HFFc6 (cell line): ENCODE measurements around the gene FOS. TPM values are rescaled to one million over a fixed set of nuclear protein-coding genes. Genes with fewer than 3 reads are reported as not detected.

Experiments used
- DNase-seq: peaks from one replicate; pipeline ENCODE4 v3.0.0-alpha.2; 2018
- H3K27ac Mint-ChIP-seq: 2 replicates; pipeline ENCODE4 v1.8.0; 2020; ENCODE audit warnings: mild to moderate bottlenecking, mixed read lengths
- H3K27me3 Mint-ChIP-seq: 2 replicates; pipeline ENCODE4 v1.8.0; 2021; ENCODE audit warnings: mild to moderate bottlenecking, moderate library complexity, mixed read lengths; ENCODE audit not compliant: insufficient read depth
- H3K36me3 Mint-ChIP-seq: 2 replicates; pipeline ENCODE4 v1.8.0; 2021; ENCODE audit warnings: low read depth, mixed read lengths
- H3K4me1 Mint-ChIP-seq: 2 replicates; pipeline ENCODE4 v1.8.0; 2020; ENCODE audit warnings: low read depth, mixed read lengths
- H3K4me3 Mint-ChIP-seq: 2 replicates; pipeline ENCODE4 v1.8.0; 2020; ENCODE audit warnings: mild to moderate bottlenecking, moderate library complexity, mixed read lengths
- H3K9me3 Mint-ChIP-seq: 2 replicates; pipeline ENCODE4 v1.8.0; 2020; ENCODE audit warnings: mild to moderate bottlenecking, mixed read lengths
- total RNA-seq, 6 experiments: library from RNA; stranded (reverse); fragmentation: NEBNext Ultra II Directional; extraction: Animal tissue kit (Norgen Biotek cat#: 25700); gene quantifications; 2 replicates in 1 of 6; 3 replicates in 5 of 6; pipeline ENCODE4 v1.2.3, GENCODE V29; 2021
- TF ChIP-seq, protein P1 (sequence below): fragments of 200-600 bp; sonication (generic); IDR thresholded peaks from 2 replicates; pipeline ENCODE4 v1.5.0; 2021; ENCODE audit warnings: antibody characterized with exemption, mild to moderate bottlenecking

Gene FOS
- total RNA-seq, 6 experiments from 2014 or later, result 118 to 368 (median 342) TPM

DNA sequence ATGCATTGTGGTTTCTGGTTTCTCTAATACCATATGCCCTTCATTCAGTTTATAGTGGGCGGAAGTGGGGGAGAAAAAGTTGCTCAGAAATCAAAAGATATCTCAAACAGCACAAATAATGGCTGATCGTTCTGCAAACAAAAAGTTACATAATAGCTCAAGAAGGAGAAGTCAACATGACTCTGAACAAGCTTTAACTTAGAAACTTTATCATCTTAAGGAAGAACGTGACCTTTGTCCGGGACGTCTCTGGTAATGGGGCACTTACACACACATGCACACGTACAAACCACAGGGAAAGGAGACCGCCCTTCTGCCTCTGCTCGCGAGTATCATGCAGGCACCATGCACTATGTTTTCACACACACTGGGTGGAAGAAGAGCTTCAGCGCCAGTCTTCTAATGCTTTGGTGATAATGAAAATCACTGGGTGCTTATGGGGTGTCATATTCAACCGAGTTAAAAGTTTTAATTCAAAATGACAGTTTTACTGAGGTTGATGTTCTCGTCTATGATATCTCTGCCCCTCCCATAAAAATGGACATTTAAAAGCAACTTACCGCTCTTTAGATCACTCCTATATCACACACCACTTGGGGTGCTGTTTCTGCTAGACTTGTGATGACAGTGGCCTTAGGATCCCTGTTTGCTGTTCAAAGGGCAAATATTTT lies 4.7 kb downstream of the FOS start:
- Mint-ChIP-seq H3K4me3 (peak overlapping the region; percentile 83), H3K4me1 (peaks cover 37% of the 10 kb centered on the region), H3K27ac (peak overlapping the region; percentile 86), H3K27me3 (peaks cover 90% of the 10 kb centered on the region), H3K9me3 (peaks cover 70% of the 10 kb centered on the region), H3K36me3 (peaks cover 49% of the 10 kb centered on the region)
- DNase-seq, result peak; percentile 84
- TF ChIP-seq, protein P1, sequence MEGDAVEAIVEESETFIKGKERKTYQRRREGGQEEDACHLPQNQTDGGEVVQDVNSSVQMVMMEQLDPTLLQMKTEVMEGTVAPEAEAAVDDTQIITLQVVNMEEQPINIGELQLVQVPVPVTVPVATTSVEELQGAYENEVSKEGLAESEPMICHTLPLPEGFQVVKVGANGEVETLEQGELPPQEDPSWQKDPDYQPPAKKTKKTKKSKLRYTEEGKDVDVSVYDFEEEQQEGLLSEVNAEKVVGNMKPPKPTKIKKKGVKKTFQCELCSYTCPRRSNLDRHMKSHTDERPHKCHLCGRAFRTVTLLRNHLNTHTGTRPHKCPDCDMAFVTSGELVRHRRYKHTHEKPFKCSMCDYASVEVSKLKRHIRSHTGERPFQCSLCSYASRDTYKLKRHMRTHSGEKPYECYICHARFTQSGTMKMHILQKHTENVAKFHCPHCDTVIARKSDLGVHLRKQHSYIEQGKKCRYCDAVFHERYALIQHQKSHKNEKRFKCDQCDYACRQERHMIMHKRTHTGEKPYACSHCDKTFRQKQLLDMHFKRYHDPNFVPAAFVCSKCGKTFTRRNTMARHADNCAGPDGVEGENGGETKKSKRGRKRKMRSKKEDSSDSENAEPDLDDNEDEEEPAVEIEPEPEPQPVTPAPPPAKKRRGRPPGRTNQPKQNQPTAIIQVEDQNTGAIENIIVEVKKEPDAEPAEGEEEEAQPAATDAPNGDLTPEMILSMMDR, result peak; percentile 69

DNA sequence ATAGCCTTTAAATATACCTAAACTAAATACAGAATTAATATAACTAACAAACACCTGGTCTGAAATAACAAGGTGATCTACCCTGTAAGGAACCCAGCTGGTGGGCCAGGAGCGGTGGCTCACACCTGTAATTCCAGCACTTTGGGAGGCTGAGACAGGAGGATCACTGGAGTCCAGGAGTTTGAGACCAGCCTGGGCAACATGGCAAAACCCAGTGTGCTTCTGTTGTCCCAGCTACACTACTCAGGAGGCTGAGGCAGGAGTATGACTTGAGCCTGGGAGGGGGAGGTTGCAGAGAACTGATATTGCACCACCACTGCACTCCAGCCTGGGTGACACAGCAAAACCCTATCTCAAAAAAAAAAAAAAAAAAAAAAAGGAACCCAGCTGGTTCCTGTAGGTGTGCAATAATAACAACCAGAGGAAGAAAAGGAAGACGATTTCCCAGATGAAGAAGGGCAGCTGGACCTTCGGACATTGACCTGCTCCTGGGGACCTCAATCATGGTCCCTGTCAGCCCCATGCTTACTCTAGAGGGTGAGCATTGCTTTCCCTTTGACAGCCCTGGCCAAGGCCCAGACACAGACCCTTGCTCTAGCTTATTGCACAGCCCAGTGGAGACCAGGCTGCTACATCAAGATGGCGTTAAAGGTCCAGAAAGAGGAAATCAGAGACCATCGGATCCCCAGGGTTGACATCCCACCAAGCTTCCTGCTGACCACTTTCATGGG lies 5.4 kb downstream of the FOS start:
- H3K27me3 Mint-ChIP-seq, result peaks cover 84% of the 10 kb centered on the region
- TF ChIP-seq, protein P1, result 0 out of 2 replicates have a peak, but pooled peaks have one; percentile 4
- peaks cover 64% of the 10 kb centered on the region for H3K9me3 Mint-ChIP-seq
- H3K27ac Mint-ChIP-seq, result peak overlapping the region; percentile 86
- peaks cover 49% of the 10 kb centered on the region for H3K36me3 Mint-ChIP-seq
- peak; percentile 74 for DNase-seq
- H3K4me1 Mint-ChIP-seq, result peaks cover 37% of the 10 kb centered on the region
- peak overlapping the region; percentile 83 for H3K4me3 Mint-ChIP-seq

DNA sequence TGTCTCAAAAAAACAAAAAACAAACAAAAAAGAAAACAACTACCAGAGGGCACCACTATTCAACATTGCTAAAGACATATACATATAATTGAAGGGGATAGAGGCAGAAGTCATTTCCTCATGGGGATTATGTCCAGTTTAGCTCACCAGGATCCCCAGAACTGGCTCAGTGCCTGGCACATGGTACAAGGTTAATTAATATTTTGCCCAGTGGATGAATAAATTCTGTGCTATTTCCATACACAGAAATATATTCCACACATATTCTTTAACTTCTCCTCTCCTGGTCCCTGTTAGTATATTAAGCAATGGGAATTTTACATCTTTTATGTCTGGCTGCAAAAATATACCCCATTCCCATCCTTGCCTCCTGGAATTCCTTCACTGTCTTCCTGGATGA lies 6.7 kb downstream of the FOS start:
- Mint-ChIP-seq H3K27ac (peak overlapping the region; percentile 86; the same call in 1 of the 2 replicates), H3K27me3 (peaks cover 70% of the 10 kb centered on the region), H3K4me3 (peak overlapping the region; percentile 83), H3K4me1 (peaks cover 25% of the 10 kb centered on the region), H3K36me3 (peaks cover 36% of the 10 kb centered on the region), H3K9me3 (peaks cover 50% of the 10 kb centered on the region)
- TF ChIP-seq, protein P1, result no peak
- DNase-seq, result no peak

DNA sequence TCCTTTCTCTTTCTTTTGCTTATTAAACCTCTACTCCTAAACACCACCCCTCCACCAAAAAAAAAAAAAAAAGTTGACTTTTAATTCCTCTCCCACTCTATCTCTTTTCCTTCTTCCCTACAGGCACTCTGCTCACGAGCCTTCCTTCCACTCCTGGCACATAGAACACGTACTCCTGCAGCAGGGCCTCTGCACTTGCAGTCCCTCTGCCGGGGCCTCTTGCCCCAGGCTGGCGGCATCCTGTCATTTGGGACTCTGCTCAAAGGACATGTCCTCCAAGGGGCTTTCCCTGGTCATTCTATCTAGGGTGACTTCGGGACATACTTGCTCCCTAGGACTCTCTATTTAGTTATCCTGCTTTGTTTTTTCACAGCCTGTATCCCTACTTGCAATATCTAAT lies 7.7 kb downstream of the FOS start:
- Mint-ChIP-seq H3K4me1 (peaks cover 16% of the 10 kb centered on the region), H3K27me3 (peaks cover 60% of the 10 kb centered on the region), H3K27ac (no peak overlapping the region), H3K36me3 (peaks cover 26% of the 10 kb centered on the region), H3K4me3 (no peak overlapping the region), H3K9me3 (peaks cover 40% of the 10 kb centered on the region)
- TF ChIP-seq, protein P1, result no peak
- DNase-seq, result no peak

DNA sequence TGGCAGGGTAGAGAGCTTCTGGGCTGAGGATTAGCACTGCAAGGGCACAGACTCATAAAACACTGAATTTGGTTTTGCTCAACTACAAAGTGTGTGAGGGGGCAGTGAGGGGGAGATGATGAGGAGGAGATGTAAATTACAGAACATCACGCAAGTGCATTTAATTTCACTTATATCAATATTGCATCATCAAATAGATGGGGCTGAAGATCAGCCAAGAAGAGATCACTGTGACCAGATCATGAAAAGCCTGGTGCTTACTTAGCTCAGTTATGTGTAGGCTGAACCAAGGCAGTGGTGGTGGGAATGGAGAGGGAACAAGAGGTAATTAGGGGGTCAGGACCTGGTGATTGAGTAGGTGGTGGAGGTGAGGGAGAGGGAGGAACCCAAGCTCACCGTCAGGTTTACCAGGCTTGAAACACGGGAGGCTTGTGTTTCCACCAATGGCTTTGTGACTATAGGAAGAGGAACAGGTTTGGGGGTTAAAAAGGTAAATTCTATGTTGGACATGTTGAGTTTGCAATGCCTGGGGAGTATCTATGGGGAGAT lies 11.3 kb downstream of the FOS start:
- Mint-ChIP-seq H3K27ac (no peak overlapping the region), H3K9me3 (peaks cover 6% of the 10 kb centered on the region), H3K4me3 (no peak overlapping the region), H3K27me3 (peaks cover 25% of the 10 kb centered on the region), H3K4me1 (peaks cover 10% of the 10 kb centered on the region), H3K36me3 (no peaks in the 10 kb centered on the region)
- no peak for DNase-seq
- TF ChIP-seq, protein P1, result no peak
